Glomerular endothelial cell (primary cell): ENCODE data around the gene POMT2. TPM values are rescaled to one million over a fixed set of nuclear protein-coding genes. Genes with fewer than 3 reads are reported as not detected.

ENCODE experiments used
- DNase-seq: peaks from one replicate; pipeline ENCODE4 v3.0.0-alpha.2; 2011; ENCODE audit warnings: low read depth, low spot score; ENCODE audit errors: extremely low read depth
- total RNA-seq: library from RNA; depleted of rRNA; stranded (reverse); fragments of >200 nt; gene quantifications from 2 replicates; pipeline ENCODE4 v1.2.3, GENCODE V29; 2015

POMT2 gene
- total RNA-seq, 1 donor from 2014 or later, result 34.3 TPM

GRCh38 chr14:77268989-77269600, 51.6 kb downstream of the POMT2 start:
- no peak for DNase-seq

GRCh38 chr14:77267937-77268699, 52.6 kb downstream of the POMT2 start:
- no peak for DNase-seq

- no peak for DNase-seq
Observed at GRCh38 chr14:77266336-77266735, 54.3 kb downstream of the POMT2 start.

- no peak for DNase-seq
Observed at GRCh38 chr14:77265561-77266335, 54.9 kb downstream of the POMT2 start.

GRCh38 chr14:77265187-77265515, 55.5 kb downstream of the POMT2 start:
- DNase-seq, result no peak

GRCh38 chr14:77264466-77265186, 56.1 kb downstream of the POMT2 start:
- no peak for DNase-seq

GRCh38 chr14:77260631-77261030, 60.1 kb downstream of the POMT2 start:
- no peak for DNase-seq

- DNase-seq, result no peak
Observed at GRCh38 chr14:77260199-77260598, 60.5 kb downstream of the POMT2 start.

- no peak for DNase-seq
Observed at GRCh38 chr14:77259025-77259715, 61.5 kb downstream of the POMT2 start.

GRCh38 chr14:77258566-77258965, 62.1 kb downstream of the POMT2 start:
- no peak for DNase-seq

- DNase-seq, result no peak
Observed at GRCh38 chr14:77257700-77258099, 63.0 kb downstream of the POMT2 start.

GRCh38 chr14:77256694-77257093, 64.0 kb downstream of the POMT2 start:
- DNase-seq, result no peak

GRCh38 chr14:77253333-77254190, 67.1 kb downstream of the POMT2 start:
- DNase-seq, result no peak

GRCh38 chr14:77251870-77252269, 68.8 kb downstream of the POMT2 start:
- no peak for DNase-seq

GRCh38 chr14:77250927-77251326, 69.8 kb downstream of the POMT2 start:
- no peak for DNase-seq

- no peak for DNase-seq
Observed at GRCh38 chr14:77249286-77249685, 71.4 kb downstream of the POMT2 start.

- DNase-seq, result no peak
Observed at GRCh38 chr14:77248666-77249065, 72.0 kb downstream of the POMT2 start.

- no peak for DNase-seq
Observed at GRCh38 chr14:77246784-77247183, 73.9 kb downstream of the POMT2 start.

- no peak for DNase-seq
Observed at GRCh38 chr14:77245820-77246219, 74.9 kb downstream of the POMT2 start.

GRCh38 chr14:77243853-77244252, 76.8 kb downstream of the POMT2 start:
- no peak for DNase-seq
